ENCODE data around the gene MEGF9.

DNA sequence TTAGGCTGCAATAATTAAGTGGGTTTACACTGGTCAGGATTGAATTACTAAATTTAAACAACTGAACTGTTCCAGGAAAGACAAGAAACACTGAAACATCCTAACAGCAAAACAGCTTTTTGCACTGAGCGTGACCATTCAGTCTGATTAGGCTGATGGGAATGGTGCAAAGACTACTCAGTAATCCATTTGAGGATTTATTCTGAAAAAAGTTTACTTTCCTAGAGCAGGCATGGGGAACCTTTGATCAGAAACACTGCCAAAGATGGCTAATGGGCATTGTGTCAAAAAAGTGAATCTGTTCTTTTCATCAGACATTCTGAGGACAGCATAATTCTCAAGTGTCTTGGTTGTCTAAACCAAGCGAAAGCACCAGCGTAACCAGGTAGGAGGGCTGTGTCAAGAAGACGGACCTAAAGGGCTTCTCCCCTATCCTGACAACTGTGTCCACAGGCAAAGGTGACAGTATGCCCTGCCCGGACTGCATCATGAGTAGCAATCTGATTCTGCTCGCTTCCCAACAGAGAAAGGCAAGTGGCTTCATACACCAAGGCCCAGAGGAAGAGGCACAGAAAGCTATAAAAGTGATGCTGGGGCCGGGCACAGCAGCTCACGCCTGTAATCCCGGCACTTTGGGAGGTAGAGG, 45.6 kb upstream of the MEGF9 start:
- TF ChIP-seq EZH2 (IDR thresholded peaks at IDR 0.05; ENCODE audit: low read length), result no peak
- TF ChIP-seq, protein P1, sequence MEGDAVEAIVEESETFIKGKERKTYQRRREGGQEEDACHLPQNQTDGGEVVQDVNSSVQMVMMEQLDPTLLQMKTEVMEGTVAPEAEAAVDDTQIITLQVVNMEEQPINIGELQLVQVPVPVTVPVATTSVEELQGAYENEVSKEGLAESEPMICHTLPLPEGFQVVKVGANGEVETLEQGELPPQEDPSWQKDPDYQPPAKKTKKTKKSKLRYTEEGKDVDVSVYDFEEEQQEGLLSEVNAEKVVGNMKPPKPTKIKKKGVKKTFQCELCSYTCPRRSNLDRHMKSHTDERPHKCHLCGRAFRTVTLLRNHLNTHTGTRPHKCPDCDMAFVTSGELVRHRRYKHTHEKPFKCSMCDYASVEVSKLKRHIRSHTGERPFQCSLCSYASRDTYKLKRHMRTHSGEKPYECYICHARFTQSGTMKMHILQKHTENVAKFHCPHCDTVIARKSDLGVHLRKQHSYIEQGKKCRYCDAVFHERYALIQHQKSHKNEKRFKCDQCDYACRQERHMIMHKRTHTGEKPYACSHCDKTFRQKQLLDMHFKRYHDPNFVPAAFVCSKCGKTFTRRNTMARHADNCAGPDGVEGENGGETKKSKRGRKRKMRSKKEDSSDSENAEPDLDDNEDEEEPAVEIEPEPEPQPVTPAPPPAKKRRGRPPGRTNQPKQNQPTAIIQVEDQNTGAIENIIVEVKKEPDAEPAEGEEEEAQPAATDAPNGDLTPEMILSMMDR (optimal IDR thresholded peaks at IDR 0.05 in 1 of 3, IDR thresholded peaks at IDR 0.05 in 1 of 3, conservative IDR thresholded peaks at IDR 0.05 in 1 of 3; ENCODE audit: extremely low read depth in 1 of 3, insufficient read depth in 2 of 3, low read length in 3 of 3), result no peak

All from keratinocyte (primary cell).